A673 (cell line): ENCODE measurements around the gene HEMK1. TPM values are rescaled to one million over a fixed set of nuclear protein-coding genes. Genes with fewer than 3 reads are reported as not detected.
A peak's percentile ranks its signal among the peaks of the same experiment; 100 is the strongest.

Source experiments
- Bru-seq: library from RNA; stranded (reverse); fragments of 400-500 nt; gene quantifications from one replicate; lab custom pipeline; 2021; lab: Mats Ljungman, UMichigan
- BruChase-seq, 2 experiments: library from RNA; stranded (reverse); fragments of 400-500 nt; gene quantifications; one replicate each; lab custom pipeline; 2021; lab: Mats Ljungman, UMichigan
- BruUV-seq: library from RNA; stranded (reverse); fragments of 400-500 nt; replicated peaks from 2 replicates; lab custom pipeline; 2021; lab: Mats Ljungman, UMichigan
- CTCF ChIA-PET: fragments of 300-600 bp; sonication (Branson Sonifier 250); formaldehyde crosslinking; loops from one replicate; lab custom pipeline; 2022; ENCODE audit warnings: antibody characterized with exemption; lab: Charles Lee
- POLR2A ChIA-PET: fragments of 300-600 bp; sonication (Branson Sonifier 250); formaldehyde crosslinking; loops from one replicate; lab custom pipeline; 2022; ENCODE audit warnings: antibody characterized with exemption; ENCODE audit not compliant: low non-redundant PET; lab: Charles Lee
- DNase-seq: peaks from one replicate; pipeline ENCODE4 v3.0.0-alpha.2; 2015; ENCODE audit warnings: low spot score
- H3K27ac ChIP-seq: fragments of 200-600 bp; sonication (generic); 2 replicates; pipeline ENCODE4 v1.5.1; 2016; ENCODE audit warnings: mixed run types, low read depth, mild to moderate bottlenecking, mixed read lengths, antibody characterized with exemption, low read length; ENCODE audit not compliant: poor library complexity, severe bottlenecking
- H3K27me3 ChIP-seq: fragments of 200-600 bp; sonication (generic); replicated peaks from 2 replicates; pipeline ENCODE4 v1.6.1; 2017; ENCODE audit warnings: mixed run types, low read depth, mild to moderate bottlenecking, mixed read lengths, antibody characterized with exemption, low read length; ENCODE audit not compliant: insufficient read depth, poor library complexity
- H3K36me3 ChIP-seq: fragments of 200-600 bp; sonication (generic); 2 replicates; pipeline ENCODE4 v1.6.1; 2016; ENCODE audit warnings: mixed run types, mild to moderate bottlenecking, mixed read lengths, antibody characterized with exemption, low read length; ENCODE audit not compliant: insufficient read depth, poor library complexity, severe bottlenecking
- H3K4me1 ChIP-seq: fragments of 200-600 bp; sonication (generic); 2 replicates; pipeline ENCODE4 v1.6.1; 2017; ENCODE audit warnings: mixed run types, mild to moderate bottlenecking, mixed read lengths, antibody characterized with exemption, low read length; ENCODE audit not compliant: insufficient read depth, poor library complexity, severe bottlenecking
- H3K4me3 ChIP-seq: fragments of 200-600 bp; sonication (generic); 2 replicates; pipeline ENCODE4 v1.5.1; 2016; ENCODE audit warnings: low read depth, mixed run types, mild to moderate bottlenecking, mixed read lengths, low read length; ENCODE audit not compliant: poor library complexity, severe bottlenecking
- H3K9me3 ChIP-seq: fragments of 200-600 bp; sonication (generic); 2 replicates; pipeline ENCODE4 v1.6.1; 2016; ENCODE audit warnings: mixed run types, low read depth, mild to moderate bottlenecking, mixed read lengths, antibody characterized with exemption, low read length; ENCODE audit not compliant: poor library complexity, severe bottlenecking
- EZH2 ChIP-seq: fragments of 200-600 bp; sonication (generic); IDR thresholded peaks from 2 replicates; pipeline ENCODE4 v1.6.1; 2017; ENCODE audit warnings: borderline replicate concordance, low read depth, mild to moderate bottlenecking, mixed read lengths, antibody characterized with exemption, low read length; ENCODE audit not compliant: poor library complexity, severe bottlenecking
- intact Hi-C: fragments of 100-400 bp; cut with micrococcal nuclease; formaldehyde crosslinking; loops from one replicate; pipeline ENCODE4 v1.10.0; 2022; ENCODE audit not compliant: unreplicated experiment
- long read RNA-seq: library from polyadenylated mRNA; stranded (forward); transcript quantifications from one replicate; pipeline ENCODE4 v2.0.0, GENCODE V29; 2022
- total RNA-seq: library from RNA; stranded (reverse); gene quantifications from 2 replicates; pipeline ENCODE4 v1.2.3, GENCODE V29; 2021
- TF ChIP-seq, protein P1 (sequence below): fragments of 300-800, 200-600 bp; sonication (generic); conservative IDR thresholded peaks from 2 replicates; pipeline ENCODE4 v1.5.1; 2017; ENCODE audit warnings: low read depth, mild to moderate bottlenecking, antibody characterized with exemption, low read length, moderate library complexity, mixed read lengths

Gene HEMK1, protein sequence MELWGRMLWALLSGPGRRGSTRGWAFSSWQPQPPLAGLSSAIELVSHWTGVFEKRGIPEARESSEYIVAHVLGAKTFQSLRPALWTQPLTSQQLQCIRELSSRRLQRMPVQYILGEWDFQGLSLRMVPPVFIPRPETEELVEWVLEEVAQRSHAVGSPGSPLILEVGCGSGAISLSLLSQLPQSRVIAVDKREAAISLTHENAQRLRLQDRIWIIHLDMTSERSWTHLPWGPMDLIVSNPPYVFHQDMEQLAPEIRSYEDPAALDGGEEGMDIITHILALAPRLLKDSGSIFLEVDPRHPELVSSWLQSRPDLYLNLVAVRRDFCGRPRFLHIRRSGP
- total RNA-seq, result 5.7 and 7.9 TPM in 2 replicates
- Bru-seq, nascent RNA, result percentile 40 among the genes with signal in this experiment
- percentile 43 among the genes with signal in this experiment for BruChase-seq, experiment 1, labeled RNA remaining after a 2-hour chase
- BruChase-seq, experiment 2, labeled RNA remaining after a 6-hour chase, result percentile 40 among the genes with signal in this experiment
- long read RNA-seq, full-length matches to known transcripts, result 8 of 16 reads
- long read RNA-seq, partial matches to known transcripts, result 1 of 16 reads
- long read RNA-seq, other reads (novel, unspliced or antisense), result 7 of 16 reads

DNA sequence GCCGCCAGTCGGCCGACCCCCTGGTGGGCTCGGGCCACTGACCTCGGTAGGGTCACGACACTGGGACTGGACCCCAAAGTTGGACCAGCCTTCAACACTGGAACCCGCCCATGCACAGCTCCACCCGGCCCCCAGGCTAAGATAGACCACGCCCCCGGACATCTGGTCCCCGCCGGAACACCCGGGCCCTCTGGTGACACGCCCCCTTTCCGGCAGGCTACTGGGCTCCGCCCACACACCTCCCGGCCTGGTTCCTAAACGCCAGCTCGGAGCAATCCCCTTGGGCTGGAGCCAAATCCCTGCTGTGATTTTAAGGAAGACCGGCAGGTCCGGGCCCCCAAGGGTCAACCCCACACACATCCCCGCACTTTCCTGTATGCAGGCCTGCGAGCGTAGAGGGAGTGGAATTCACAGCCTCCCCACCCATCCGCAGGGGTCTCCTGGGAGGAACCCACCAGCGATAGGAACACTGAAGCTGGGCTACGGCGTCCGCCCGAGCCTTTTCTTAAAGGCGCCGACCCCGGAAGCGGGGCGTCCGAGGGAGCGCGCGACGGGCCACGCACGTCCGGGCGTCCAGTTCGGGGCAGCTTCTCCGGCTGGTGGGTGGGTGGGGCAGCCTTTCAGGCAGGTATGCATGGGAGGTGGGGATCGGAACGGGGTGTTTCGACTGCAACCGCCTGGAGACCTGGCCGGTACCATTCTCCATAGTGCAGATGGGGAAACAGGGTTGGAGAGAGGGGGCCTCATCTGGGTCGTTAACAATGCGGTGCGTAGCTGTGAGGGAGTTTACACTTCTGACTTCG lies at the start of gene HEMK1:
TSS of gene HEMK1 (plus strand) at position 576 of the 803 bp plus-strand sequence. CDS start 1,583 bp downstream, outside the sequence.
- ChIA-PET POLR2A (no interaction called here), CTCF (interaction anchor here (0.8 kb wide), 1 partner anchor 44 kb away, joined by 3 read pairs; no protein-coding TSS in a partner anchor)
- Histone ChIP-seq H3K27ac (peak within 1 kb of the TSS; percentile 76), H3K4me3 (peak within 1 kb of the TSS; percentile 62), H3K9me3 (no peaks in the 10 kb centered on the region), H3K27me3 (no peaks in the 10 kb centered on the region), H3K36me3 (no peaks in the 10 kb centered on the region), H3K4me1 (no peaks in the 10 kb centered on the region)
- intact Hi-C loops, result loop anchor here (5.0 kb wide), 1 partner anchor 818 kb away; the partner anchor contains the start of gene MANF
- no TSS peak for BruUV-seq
- DNase-seq, result peak; percentile 92
- TF ChIP-seq, protein P1, sequence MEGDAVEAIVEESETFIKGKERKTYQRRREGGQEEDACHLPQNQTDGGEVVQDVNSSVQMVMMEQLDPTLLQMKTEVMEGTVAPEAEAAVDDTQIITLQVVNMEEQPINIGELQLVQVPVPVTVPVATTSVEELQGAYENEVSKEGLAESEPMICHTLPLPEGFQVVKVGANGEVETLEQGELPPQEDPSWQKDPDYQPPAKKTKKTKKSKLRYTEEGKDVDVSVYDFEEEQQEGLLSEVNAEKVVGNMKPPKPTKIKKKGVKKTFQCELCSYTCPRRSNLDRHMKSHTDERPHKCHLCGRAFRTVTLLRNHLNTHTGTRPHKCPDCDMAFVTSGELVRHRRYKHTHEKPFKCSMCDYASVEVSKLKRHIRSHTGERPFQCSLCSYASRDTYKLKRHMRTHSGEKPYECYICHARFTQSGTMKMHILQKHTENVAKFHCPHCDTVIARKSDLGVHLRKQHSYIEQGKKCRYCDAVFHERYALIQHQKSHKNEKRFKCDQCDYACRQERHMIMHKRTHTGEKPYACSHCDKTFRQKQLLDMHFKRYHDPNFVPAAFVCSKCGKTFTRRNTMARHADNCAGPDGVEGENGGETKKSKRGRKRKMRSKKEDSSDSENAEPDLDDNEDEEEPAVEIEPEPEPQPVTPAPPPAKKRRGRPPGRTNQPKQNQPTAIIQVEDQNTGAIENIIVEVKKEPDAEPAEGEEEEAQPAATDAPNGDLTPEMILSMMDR, result no peak
- TF ChIP-seq EZH2, result no peak

DNA sequence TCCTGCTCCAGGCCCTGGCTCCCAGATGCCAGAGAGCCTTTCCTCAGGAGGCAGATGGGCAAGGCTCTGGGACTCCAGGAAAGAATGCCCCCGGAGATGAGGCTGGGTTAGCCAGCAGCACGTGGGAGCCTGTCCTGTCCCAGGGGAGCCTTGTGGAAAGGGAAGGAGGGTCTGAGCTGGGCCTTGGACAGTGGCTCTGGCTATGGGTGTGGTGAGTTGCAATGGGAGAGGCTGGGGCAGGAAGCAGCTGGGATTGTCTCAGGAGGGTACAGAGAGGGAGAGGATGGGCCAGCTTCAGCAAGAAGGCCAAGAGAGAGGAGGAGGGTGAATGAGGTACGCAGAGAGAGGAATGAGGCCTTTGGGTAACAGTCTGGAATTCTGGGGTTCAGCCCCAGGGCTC lies 48.5 kb upstream of the HEMK1 start:
- TF ChIP-seq, protein P1, result no peak
- no peak for TF ChIP-seq EZH2
- intact Hi-C loops, result no loop called here
- no peaks in the 10 kb centered on the region for H3K27me3 ChIP-seq
- no TSS peak for BruUV-seq
- H3K27ac ChIP-seq, result no peak overlapping the region
- no peaks in the 10 kb centered on the region for H3K9me3 ChIP-seq
- ChIA-PET POLR2A (no interaction called here), CTCF (no interaction called here)
- no peaks in the 10 kb centered on the region for H3K4me1 ChIP-seq
- no peak for DNase-seq
- no peak overlapping the region for H3K4me3 ChIP-seq
- H3K36me3 ChIP-seq, result no peaks in the 10 kb centered on the region

DNA sequence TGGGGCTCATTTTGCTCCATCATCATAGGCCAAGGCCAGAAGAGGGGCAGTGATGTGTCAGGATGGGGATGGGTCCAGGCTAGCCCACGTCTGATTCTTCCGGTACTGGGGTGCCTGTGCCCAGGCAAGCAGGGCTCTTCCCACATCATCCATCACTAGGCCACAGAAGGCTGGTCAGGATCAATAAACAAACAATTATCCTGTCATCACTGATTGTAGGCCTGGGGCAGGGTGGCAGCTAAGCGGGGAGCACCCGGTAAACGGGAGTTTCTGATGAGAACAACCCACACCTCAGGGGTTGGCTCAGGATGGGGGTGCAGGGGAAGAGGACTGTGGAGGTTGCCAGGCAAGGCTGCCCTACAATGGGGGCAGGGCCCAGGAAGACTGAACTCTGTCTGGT lies 47.8 kb upstream of the HEMK1 start:
- Histone ChIP-seq H3K9me3 (no peaks in the 10 kb centered on the region), H3K36me3 (no peaks in the 10 kb centered on the region), H3K27ac (no peak overlapping the region), H3K27me3 (no peaks in the 10 kb centered on the region), H3K4me3 (no peak overlapping the region), H3K4me1 (no peaks in the 10 kb centered on the region)
- no TSS peak for BruUV-seq
- intact Hi-C loops, result no loop called here
- ChIA-PET POLR2A (no interaction called here), CTCF (no interaction called here)
- no peak for TF ChIP-seq EZH2
- TF ChIP-seq, protein P1, result no peak
- DNase-seq, result no peak
